Activated B cell treated with CpG ODN at 0.5 μM for 24 hours (primary cell): ENCODE data around the gene HMCN1. TPM values are rescaled to one million over a fixed set of nuclear protein-coding genes. Genes with fewer than 3 reads are reported as not detected.

Source experiments
- ATAC-seq: fragments of 200-7000 bp; cut with Tn5 transposase; one replicate; pipeline ENCODE4 v1.10.0; 2021; ENCODE audit warnings: low read depth, mild to moderate bottlenecking, moderate library complexity
- CTCF ChIA-PET: fragments of 350-600 bp; sonication (Branson Sonifier 250); formaldehyde crosslinking; loops from one replicate; lab custom pipeline; 2021; ENCODE audit warnings: antibody characterized with exemption; lab: Charles Lee
- POLR2A ChIA-PET: fragments of 350-600 bp; sonication (Branson Sonifier 250); formaldehyde crosslinking; loops from one replicate; lab custom pipeline; 2021; ENCODE audit warnings: antibody characterized with exemption; lab: Charles Lee
- DNase-seq: peaks from one replicate; pipeline ENCODE4 v3.0.0; 2022
- H3K27ac Mint-ChIP-seq: one replicate; pipeline ENCODE4 v1.8.0; 2020; ENCODE audit warnings: mixed read lengths
- H3K27me3 Mint-ChIP-seq: one replicate; pipeline ENCODE4 v1.8.0; 2021; ENCODE audit warnings: mixed read lengths
- H3K36me3 Mint-ChIP-seq: one replicate; pipeline ENCODE4 v1.8.0; 2021; ENCODE audit warnings: low read depth, mixed read lengths
- H3K4me1 Mint-ChIP-seq: one replicate; pipeline ENCODE4 v1.8.0; 2021; ENCODE audit warnings: mixed read lengths
- H3K4me3 Mint-ChIP-seq: one replicate; pipeline ENCODE4 v1.8.0; 2020; ENCODE audit warnings: mild to moderate bottlenecking, mixed read lengths
- H3K9me3 Mint-ChIP-seq: one replicate; pipeline ENCODE4 v1.8.0; 2020; ENCODE audit warnings: mixed read lengths
- CTCF ChIP-seq: fragments of 200-600 bp; IDR thresholded peaks from one replicate; pipeline ENCODE4 v1.8.0; 2022; ENCODE audit warnings: antibody characterized with exemption, mild to moderate bottlenecking
- intact Hi-C: fragments of 100-400 bp; cut with micrococcal nuclease; formaldehyde crosslinking; loops from one replicate; pipeline ENCODE4 v1.15.1; 2024
- total RNA-seq: library from RNA; stranded (reverse); gene quantifications from 2 replicates; pipeline ENCODE4 v1.2.3, GENCODE V29; 2022

HMCN1 gene
- total RNA-seq, 1 donor from 2014 or later: 0.27 TPM

- H3K4me3 Mint-ChIP-seq: no peak overlapping the region
- no peak for TF ChIP-seq CTCF
- intact Hi-C loops: no loop called here
- no peaks in the 10 kb centered on the region for H3K27me3 Mint-ChIP-seq
- DNase-seq (no peak), ATAC-seq (no peak)
- ChIA-PET CTCF (no interaction called here), POLR2A (no interaction called here)
- no peaks in the 10 kb centered on the region for H3K9me3 Mint-ChIP-seq
- no peak overlapping the region for H3K27ac Mint-ChIP-seq
- H3K4me1 Mint-ChIP-seq: no peaks in the 10 kb centered on the region
- H3K36me3 Mint-ChIP-seq: no peaks in the 10 kb centered on the region
These were observed 268.2 kb downstream of the HMCN1 start for GRCh38 chr1:186002406-186002805.

- Mint-ChIP-seq H3K27me3 (no peaks in the 10 kb centered on the region), H3K36me3 (no peaks in the 10 kb centered on the region), H3K4me3 (no peak overlapping the region), H3K4me1 (no peaks in the 10 kb centered on the region), H3K27ac (no peak overlapping the region), H3K9me3 (no peaks in the 10 kb centered on the region)
- intact Hi-C loops: no loop called here
- CTCF ChIA-PET: no interaction called here
- POLR2A ChIA-PET: no interaction called here
- ATAC-seq (no peak), DNase-seq (no peak)
- TF ChIP-seq CTCF: no peak
These were observed 275.0 kb downstream of the HMCN1 start for GRCh38 chr1:186009039-186009737.

GRCh38 chr1:186014370-186015037, 280.3 kb downstream of the HMCN1 start:
- Mint-ChIP-seq H3K4me1 (no peaks in the 10 kb centered on the region), H3K4me3 (no peak overlapping the region), H3K27ac (no peak overlapping the region), H3K36me3 (no peaks in the 10 kb centered on the region), H3K9me3 (no peaks in the 10 kb centered on the region), H3K27me3 (no peaks in the 10 kb centered on the region)
- ChIA-PET CTCF (no interaction called here), POLR2A (no interaction called here)
- no peak for TF ChIP-seq CTCF
- no peak for ATAC-seq
- intact Hi-C loops: no loop called here
- DNase-seq: no peak

GRCh38 chr1:186016856-186017255, 282.7 kb downstream of the HMCN1 start:
- Mint-ChIP-seq H3K9me3 (no peaks in the 10 kb centered on the region), H3K4me3 (no peak overlapping the region), H3K27me3 (no peaks in the 10 kb centered on the region), H3K27ac (no peak overlapping the region), H3K36me3 (no peaks in the 10 kb centered on the region), H3K4me1 (no peaks in the 10 kb centered on the region)
- DNase-seq (no peak), ATAC-seq (no peak)
- ChIA-PET POLR2A (no interaction called here), CTCF (no interaction called here)
- intact Hi-C loops: no loop called here
- no peak for TF ChIP-seq CTCF

GRCh38 chr1:186022184-186022583, 288.0 kb downstream of the HMCN1 start:
- CTCF ChIA-PET: no interaction called here
- POLR2A ChIA-PET: no interaction called here
- H3K27me3 Mint-ChIP-seq: no peaks in the 10 kb centered on the region
- intact Hi-C loops: no loop called here
- no peaks in the 10 kb centered on the region for H3K36me3 Mint-ChIP-seq
- no peaks in the 10 kb centered on the region for H3K4me1 Mint-ChIP-seq
- H3K4me3 Mint-ChIP-seq: no peak overlapping the region
- no peak overlapping the region for H3K27ac Mint-ChIP-seq
- TF ChIP-seq CTCF: no peak
- no peaks in the 10 kb centered on the region for H3K9me3 Mint-ChIP-seq
- DNase-seq (no peak), ATAC-seq (no peak)
